ENCODE results near the gene ABI2. TPM values are rescaled to one million over a fixed set of nuclear protein-coding genes. Genes with fewer than 3 reads are reported as not detected.

ABI2 gene
- total RNA-seq, 1 experiment from 2014 or later = 141 TPM

GRCh38 chr2:203441463-203441862 is 113.3 kb downstream of the ABI2 start:
- Histone ChIP-seq H2BK15ac (ENCODE audit: low read depth, low read length) (no peak overlapping the region), H3K27ac (ENCODE audit: insufficient read length, low read depth, low read length) (no peak overlapping the region), H3K9ac (ENCODE audit: extremely low read depth, insufficient read length, low read length) (no peak overlapping the region), H4K8ac (replicated peaks; ENCODE audit: insufficient read length, low read depth, low read length) (no peak overlapping the region), H2BK120ac (ENCODE audit: low read depth, low read length, poor library complexity, severe bottlenecking) (no peak overlapping the region), H3K79me1 (ENCODE audit: insufficient read depth, low read depth, low read length, poor library complexity, severe bottlenecking) (no peaks in the 10 kb centered on the region), H3K4me1 (ENCODE audit: insufficient read depth, low read length) (no peaks in the 10 kb centered on the region), H2AFZ (ENCODE audit: low read length) (no peak overlapping the region), H2AK5ac (ENCODE audit: insufficient read length, low read length) (no peak overlapping the region), H3K27me3 (ENCODE audit: insufficient read depth, low read length) (no peaks in the 10 kb centered on the region), H3K23ac (ENCODE audit: insufficient read length, low read depth, low read length) (no peak overlapping the region), H4K5ac (ENCODE audit: insufficient read length, low read depth, low read length) (no peak overlapping the region), H2BK5ac (ENCODE audit: insufficient read length, low read length) (no peak overlapping the region), H4K20me1 (ENCODE audit: control insufficient read depth, insufficient read depth, insufficient read length) (no peaks in the 10 kb centered on the region), H3T11ph (ENCODE audit: low read length) (no peak overlapping the region), H2BK20ac (ENCODE audit: low read depth, low read length, poor library complexity, severe bottlenecking) (no peak overlapping the region), H2BK12ac (ENCODE audit: insufficient read length, low read depth, low read length) (no peak overlapping the region), H3K56ac (ENCODE audit: insufficient read length, low read depth, low read length) (no peak overlapping the region), H3K23me2 (ENCODE audit: insufficient read length, low read depth, low read length, poor library complexity, severe bottlenecking) (no peaks in the 10 kb centered on the region), H3K14ac (ENCODE audit: insufficient read depth, low read length) (no peak overlapping the region), H3K18ac (ENCODE audit: insufficient read length, low read depth, low read length) (no peak overlapping the region), H4K91ac (ENCODE audit: insufficient read length, low read depth, low read length) (no peak overlapping the region), H3K4ac (ENCODE audit: low read depth, low read length) (no peak overlapping the region), H3K9me3 (ENCODE audit: control insufficient read depth, low read depth, low read length) (no peaks in the 10 kb centered on the region), H3K4me2 (ENCODE audit: insufficient read depth, insufficient read length, low read length) (no peak overlapping the region), H3K79me2 (ENCODE audit: insufficient read depth, low read length) (no peaks in the 10 kb centered on the region)
- peaks cover 6 to 33% (median 31%) of the 10 kb centered on the region in 3 experiments; a peak in 6 of 7 replicates for H3K36me3 Mint-ChIP-seq (ENCODE audit: insufficient read depth in 1 of 3, low read depth in 3 of 3)
- no peak overlapping the region for H3K4me3 Mint-ChIP-seq
- no peaks in the 10 kb centered on the region for H3K9me3 Mint-ChIP-seq
- H3K4me1 Mint-ChIP-seq = peaks cover 9 to 19% of the 10 kb centered on the region in 2 experiments
- peak overlapping the region in 1 of 3 experiments; percentile 22; a peak in 1 of 7 replicates for H3K27ac Mint-ChIP-seq
- no peak for DNase-seq
- TF ChIP-seq, protein P1, sequence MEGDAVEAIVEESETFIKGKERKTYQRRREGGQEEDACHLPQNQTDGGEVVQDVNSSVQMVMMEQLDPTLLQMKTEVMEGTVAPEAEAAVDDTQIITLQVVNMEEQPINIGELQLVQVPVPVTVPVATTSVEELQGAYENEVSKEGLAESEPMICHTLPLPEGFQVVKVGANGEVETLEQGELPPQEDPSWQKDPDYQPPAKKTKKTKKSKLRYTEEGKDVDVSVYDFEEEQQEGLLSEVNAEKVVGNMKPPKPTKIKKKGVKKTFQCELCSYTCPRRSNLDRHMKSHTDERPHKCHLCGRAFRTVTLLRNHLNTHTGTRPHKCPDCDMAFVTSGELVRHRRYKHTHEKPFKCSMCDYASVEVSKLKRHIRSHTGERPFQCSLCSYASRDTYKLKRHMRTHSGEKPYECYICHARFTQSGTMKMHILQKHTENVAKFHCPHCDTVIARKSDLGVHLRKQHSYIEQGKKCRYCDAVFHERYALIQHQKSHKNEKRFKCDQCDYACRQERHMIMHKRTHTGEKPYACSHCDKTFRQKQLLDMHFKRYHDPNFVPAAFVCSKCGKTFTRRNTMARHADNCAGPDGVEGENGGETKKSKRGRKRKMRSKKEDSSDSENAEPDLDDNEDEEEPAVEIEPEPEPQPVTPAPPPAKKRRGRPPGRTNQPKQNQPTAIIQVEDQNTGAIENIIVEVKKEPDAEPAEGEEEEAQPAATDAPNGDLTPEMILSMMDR (conservative IDR thresholded peaks at IDR 0.05) = no peak
- no peaks in the 10 kb centered on the region for H3K27me3 Mint-ChIP-seq (ENCODE audit: low read depth)
- WGBS (ENCODE audit: extremely low coverage, insufficient read length, low lambda C conversion rate) = no CpG with 5 or more reads among the region's 3 CpGs
